Esophagus muscularis mucosa (tissue), 4 donors: ENCODE results near the gene MT1F.

Experiments
- CTCF ChIP-seq, 3 experiments: fragments of 200-600 bp in 2 of 3; fragments of 450-650 bp in 1 of 3; sonication (generic) in 2 of 3; IDR thresholded peaks; one replicate each; pipeline ENCODE4 v1.5.1; 2017 to 2019; ENCODE audit warnings: antibody characterized with exemption in 3 of 3, mild to moderate bottlenecking in 2 of 3, moderate library complexity in 1 of 3
- EP300 ChIP-seq: sonication (generic); formaldehyde crosslinking; IDR thresholded peaks from one replicate; pipeline ENCODE4 v1.6.1; 2017; ENCODE audit warnings: antibody characterized with exemption
- POLR2A ChIP-seq: fragments of 450-650 bp; IDR thresholded peaks from one replicate; pipeline ENCODE4 v1.6.1; 2017; ENCODE audit warnings: antibody characterized with exemption, moderate library complexity, mild to moderate bottlenecking, low read depth
- POLR2AphosphoS5 ChIP-seq, 2 donors: sonication (generic); formaldehyde crosslinking; IDR thresholded peaks; one replicate each; pipeline ENCODE4 v1.6.1; 2017; ENCODE audit warnings: antibody characterized with exemption in 2 of 2

GRCh38 chr16:56658327-56658875 is 642 bp downstream of the MT1F start:
- TF ChIP-seq CTCF (IDR thresholded peaks at IDR 0.05) (no peak), POLR2A (no peak), POLR2AphosphoS5 (IDR thresholded peaks at IDR 0.05) (no peak), EP300 (no peak)
